Astrocyte of the spinal cord (primary cell): ENCODE measurements around the gene PGLYRP2.

Experiments used
- DNase-seq: peaks from one replicate; pipeline ENCODE4 v3.0.0; 2011; ENCODE audit warnings: low read depth, low spot score
- H3K4me3 ChIP-seq: 2 replicates; pipeline ENCODE4 v1.5.1; 2011; ENCODE audit warnings: low read depth, mild to moderate bottlenecking, low read length, moderate library complexity
- CTCF ChIP-seq: IDR thresholded peaks from 2 replicates; pipeline ENCODE4 v1.5.1; 2012; ENCODE audit warnings: low read depth, mild to moderate bottlenecking, low read length, inconsistent platforms
- in situ Hi-C: cut with HindIII; loops from 2 replicates; pipeline ENCODE4 v1.10.0; 2017; ENCODE audit warnings: low sequenced_read_pairs

PGLYRP2 gene

GRCh38 chr19:15436012-15436825 lies 43.1 kb downstream of the PGLYRP2 start:
- TF ChIP-seq CTCF = no peak
- no peak overlapping the region for H3K4me3 ChIP-seq
- DNase-seq = no peak
- in situ Hi-C loops = no loop called here

DNA sequence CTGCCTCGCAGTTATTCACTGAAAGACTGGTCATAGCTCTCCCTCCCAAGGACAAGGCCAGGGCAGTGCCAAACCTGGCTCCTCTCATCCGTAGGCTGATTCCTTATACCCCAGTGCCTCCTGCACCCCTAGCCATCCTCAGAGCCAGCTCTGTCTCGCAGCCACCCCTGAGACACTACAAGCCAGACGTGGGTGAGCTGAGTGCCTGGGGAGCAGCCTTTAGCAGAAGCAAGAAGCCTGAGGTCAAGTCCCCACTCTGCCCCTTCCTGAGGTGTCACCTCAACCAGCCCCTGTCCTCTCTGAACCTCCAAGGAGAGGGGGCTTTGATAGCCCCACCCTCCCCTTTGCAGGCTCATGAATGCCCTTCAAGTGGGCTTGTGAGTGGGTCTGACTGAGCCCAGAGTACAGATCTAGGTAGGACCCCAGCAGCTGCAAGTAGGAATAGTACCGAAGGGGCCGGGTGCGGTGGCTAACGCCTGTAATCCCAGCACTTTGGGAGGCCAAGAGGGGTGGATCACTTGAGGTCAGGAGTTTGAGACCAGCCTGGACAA lies 45.7 kb downstream of the PGLYRP2 start:
- no peak for TF ChIP-seq CTCF
- peak overlapping the region; percentile 59 for H3K4me3 ChIP-seq
- no peak for DNase-seq

DNA sequence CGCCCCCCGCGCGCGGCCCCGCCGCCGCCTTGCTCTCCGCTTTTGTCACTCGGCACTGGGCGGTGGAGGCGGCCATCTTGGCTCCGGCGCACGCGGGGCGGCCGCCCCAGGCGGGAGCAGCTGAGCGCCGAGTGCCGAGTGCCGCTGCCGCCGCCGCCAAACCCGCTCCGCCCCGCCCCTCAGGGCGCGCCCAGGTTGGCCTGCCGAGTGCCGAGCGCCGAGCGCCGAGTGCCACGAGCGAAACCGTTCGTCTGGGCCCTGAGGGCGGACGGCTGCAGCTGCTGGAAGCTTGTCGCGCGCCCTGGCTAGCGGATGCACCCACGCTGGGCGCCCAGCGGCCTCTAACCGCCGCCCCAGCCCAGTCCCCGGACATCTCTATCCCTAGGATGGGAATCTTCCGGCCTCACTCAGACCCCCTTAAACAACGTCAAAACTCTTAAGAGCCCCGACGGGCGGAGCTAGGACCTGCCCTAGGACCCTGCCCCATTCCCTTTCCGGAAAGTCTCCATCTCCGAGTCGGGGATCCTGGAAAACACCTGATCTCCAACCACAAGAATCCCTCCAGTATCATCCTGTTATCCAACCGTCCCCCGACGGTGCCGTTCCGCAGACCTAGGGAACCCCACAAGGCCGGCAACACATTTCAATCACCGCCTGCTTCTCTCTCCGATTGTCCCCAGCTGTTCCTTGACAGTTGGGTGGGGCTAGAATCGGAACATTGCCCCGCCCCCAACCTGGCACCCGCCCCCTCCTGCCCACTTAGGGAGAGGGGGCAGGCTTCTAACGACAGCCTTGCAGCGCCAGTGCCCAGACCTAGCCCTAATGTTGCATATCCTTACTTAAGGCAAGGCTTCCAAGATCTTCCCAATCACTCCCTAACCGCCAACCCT lies 46.4 kb downstream of the PGLYRP2 start:
- in situ Hi-C loops = no loop called here
- no peak for TF ChIP-seq CTCF
- peak; percentile 89 for DNase-seq
- peak overlapping the region; percentile 82 for H3K4me3 ChIP-seq

More for the DNA sequence above, 45.7 kb downstream of the PGLYRP2 start:
- in situ Hi-C loops = no loop called here

DNA sequence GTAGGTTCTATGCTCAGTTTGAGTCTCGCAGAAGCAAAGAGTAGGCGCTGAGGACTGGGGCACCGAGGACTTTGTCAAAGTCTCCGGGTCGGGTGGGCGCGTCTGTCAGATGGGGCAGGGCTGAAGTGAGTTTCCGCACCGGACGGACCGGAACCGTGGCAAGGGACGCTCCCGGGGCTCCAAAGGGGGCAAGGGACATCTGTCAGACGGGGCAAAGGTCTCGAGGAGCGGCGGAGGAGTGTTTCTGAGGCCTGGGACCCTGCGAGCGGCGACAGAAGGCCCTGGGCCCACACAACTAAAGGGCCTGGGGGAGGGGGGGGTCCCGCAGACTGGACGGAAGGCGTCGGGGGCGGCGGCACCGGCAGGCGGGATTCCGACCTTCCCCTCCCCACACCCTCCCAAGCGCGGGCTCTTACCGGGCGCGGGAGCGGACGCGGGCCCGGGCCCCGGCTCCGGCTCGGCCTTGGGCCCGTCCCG lies 47.2 kb downstream of the PGLYRP2 start:
- no peak for TF ChIP-seq CTCF
- no peak for DNase-seq

DNA sequence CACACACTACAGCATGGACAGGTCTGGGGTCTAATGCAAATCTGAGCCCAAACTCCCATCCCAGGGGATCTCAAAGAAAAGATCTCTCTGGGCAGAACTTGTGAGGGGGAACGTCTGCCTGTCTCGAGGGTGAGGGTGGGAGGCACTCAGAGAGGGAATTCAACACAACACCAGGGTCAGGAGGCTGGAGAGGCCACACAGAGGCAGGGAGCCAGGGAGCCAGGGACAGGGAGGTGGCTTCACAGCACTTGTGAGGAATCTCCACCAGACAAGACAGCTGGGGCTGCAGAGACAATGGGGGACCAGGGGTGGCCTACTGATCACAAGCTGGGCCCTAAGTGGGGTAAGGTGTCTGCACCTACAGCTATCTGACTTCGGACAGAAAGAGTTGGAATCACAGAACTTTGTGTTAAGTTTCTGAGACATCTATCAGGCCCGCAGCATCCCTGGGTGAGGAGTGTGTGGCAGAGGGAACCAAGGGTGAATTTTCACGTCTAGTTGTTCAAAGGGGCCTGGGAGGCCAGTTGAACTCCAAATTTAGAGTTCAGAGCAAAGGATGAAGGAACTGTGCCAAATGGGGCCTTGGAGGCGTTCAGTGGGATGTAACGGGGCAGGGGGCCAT lies 47.8 kb downstream of the PGLYRP2 start:
- no peak for TF ChIP-seq CTCF
- DNase-seq = no peak
- H3K4me3 ChIP-seq = peak overlapping the region; percentile 82
- in situ Hi-C loops = no loop called here

More for the DNA sequence above, 47.2 kb downstream of the PGLYRP2 start:
- in situ Hi-C loops = no loop called here
- H3K4me3 ChIP-seq = peak overlapping the region; percentile 82
